KMS-11 (cell line): ENCODE measurements around the gene LRRC1.
"Not testable (repeated sequence)": the region's sequence is repeated elsewhere in the genome, so short reads cannot be mapped to it uniquely, and the experiment has no call there.

Source experiments
- H2AFZ ChIP-seq: fragments of 200-600 bp; sonication (generic); 2 replicates; pipeline ENCODE4 v1.6.1; 2016; ENCODE audit warnings: antibody characterized with exemption, mixed run types, low read depth
- H3K27ac ChIP-seq: fragments of 200-600 bp; sonication (generic); 2 replicates; pipeline ENCODE4 v1.6.1; 2016; ENCODE audit warnings: mild to moderate bottlenecking, mixed run types
- H3K27me3 ChIP-seq: fragments of 200-600 bp; sonication (generic); 2 replicates; pipeline ENCODE4 v1.6.1; 2017; ENCODE audit warnings: mild to moderate bottlenecking, low read depth, mixed run types, moderate library complexity; ENCODE audit not compliant: insufficient read depth
- H3K36me3 ChIP-seq: fragments of 200-600 bp; sonication (generic); 2 replicates; pipeline ENCODE4 v1.6.1; 2017; ENCODE audit warnings: mild to moderate bottlenecking, mixed run types; ENCODE audit not compliant: insufficient read depth
- H3K4me1 ChIP-seq: fragments of 200-600 bp; sonication (generic); 2 replicates; pipeline ENCODE4 v1.6.1; 2016; ENCODE audit warnings: mild to moderate bottlenecking, low read depth, mixed run types; ENCODE audit not compliant: poor library complexity, severe bottlenecking
- H3K4me2 ChIP-seq: fragments of 200-600 bp; sonication (generic); 2 replicates; pipeline ENCODE4 v1.7.0; 2016; ENCODE audit warnings: mild to moderate bottlenecking, mixed run types
- H3K4me3 ChIP-seq: fragments of 200-600 bp; sonication (generic); IDR thresholded peaks from 2 replicates; pipeline ENCODE4 v1.6.1; 2017; ENCODE audit warnings: low read depth, low read length, mixed read lengths; ENCODE audit not compliant: insufficient read depth
- H3K79me2 ChIP-seq: fragments of 200-600 bp; sonication (generic); 2 replicates; pipeline ENCODE4 v1.6.1; 2016; ENCODE audit warnings: low read depth, mixed run types; ENCODE audit not compliant: insufficient read depth
- H3K9ac ChIP-seq: fragments of 200-600 bp; sonication (generic); 2 replicates; pipeline ENCODE4 v1.6.1; 2016; ENCODE audit warnings: mild to moderate bottlenecking, mixed run types
- H4K20me1 ChIP-seq: fragments of 200-600 bp; sonication (generic); 2 replicates; pipeline ENCODE4 v1.6.1; 2016; ENCODE audit warnings: mild to moderate bottlenecking, mixed run types; ENCODE audit not compliant: insufficient read depth
- TF ChIP-seq, protein P1 (sequence below): fragments of 200-600 bp; sonication (generic); conservative IDR thresholded peaks from 2 replicates; pipeline ENCODE4 v1.6.1; 2017; ENCODE audit warnings: low read depth, mild to moderate bottlenecking, antibody characterized with exemption, low read length, moderate library complexity, mixed read lengths

Gene LRRC1

DNA sequence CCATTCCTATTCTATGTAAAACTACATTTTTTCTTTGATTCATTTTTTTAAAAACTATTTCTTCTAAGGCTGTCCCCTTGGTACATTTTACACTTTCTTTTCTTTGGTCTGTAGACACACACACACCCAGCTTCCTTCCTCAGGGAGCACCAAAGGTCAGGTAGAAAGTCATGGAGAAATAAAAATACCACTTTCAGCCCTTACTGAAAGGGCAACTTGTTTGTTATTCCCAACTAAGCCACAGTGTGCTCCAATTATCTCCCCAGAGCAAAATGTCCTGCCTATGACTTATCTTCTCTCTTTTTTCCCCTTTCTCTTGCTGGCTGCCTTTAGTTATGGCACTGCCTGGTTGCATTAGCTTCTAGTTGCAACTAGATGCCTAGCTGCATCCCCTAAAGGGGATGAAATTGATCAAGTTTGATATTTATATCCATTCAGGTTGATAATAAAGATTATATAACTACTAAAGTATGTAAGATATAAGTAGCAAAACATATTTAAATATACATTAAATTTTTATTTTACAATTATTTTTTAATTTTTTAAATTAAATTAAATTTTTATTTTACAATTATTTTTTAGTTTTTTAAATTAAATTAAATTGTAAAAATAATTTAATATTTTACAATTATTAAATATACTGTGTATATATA lies 21.6 kb upstream of the LRRC1 start:
- Histone ChIP-seq H3K27me3 (no peaks in the 10 kb centered on the region), H3K9ac (no peak overlapping the region), H3K27ac (no peak overlapping the region), H3K36me3 (no peaks in the 10 kb centered on the region), H2AFZ (no peak overlapping the region), H3K4me3 (no peak overlapping the region), H3K79me2 (no peaks in the 10 kb centered on the region), H4K20me1 (no peaks in the 10 kb centered on the region), H3K4me1 (no peaks in the 10 kb centered on the region), H3K4me2 (no peak overlapping the region)
- TF ChIP-seq, protein P1, sequence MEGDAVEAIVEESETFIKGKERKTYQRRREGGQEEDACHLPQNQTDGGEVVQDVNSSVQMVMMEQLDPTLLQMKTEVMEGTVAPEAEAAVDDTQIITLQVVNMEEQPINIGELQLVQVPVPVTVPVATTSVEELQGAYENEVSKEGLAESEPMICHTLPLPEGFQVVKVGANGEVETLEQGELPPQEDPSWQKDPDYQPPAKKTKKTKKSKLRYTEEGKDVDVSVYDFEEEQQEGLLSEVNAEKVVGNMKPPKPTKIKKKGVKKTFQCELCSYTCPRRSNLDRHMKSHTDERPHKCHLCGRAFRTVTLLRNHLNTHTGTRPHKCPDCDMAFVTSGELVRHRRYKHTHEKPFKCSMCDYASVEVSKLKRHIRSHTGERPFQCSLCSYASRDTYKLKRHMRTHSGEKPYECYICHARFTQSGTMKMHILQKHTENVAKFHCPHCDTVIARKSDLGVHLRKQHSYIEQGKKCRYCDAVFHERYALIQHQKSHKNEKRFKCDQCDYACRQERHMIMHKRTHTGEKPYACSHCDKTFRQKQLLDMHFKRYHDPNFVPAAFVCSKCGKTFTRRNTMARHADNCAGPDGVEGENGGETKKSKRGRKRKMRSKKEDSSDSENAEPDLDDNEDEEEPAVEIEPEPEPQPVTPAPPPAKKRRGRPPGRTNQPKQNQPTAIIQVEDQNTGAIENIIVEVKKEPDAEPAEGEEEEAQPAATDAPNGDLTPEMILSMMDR: no peak

DNA sequence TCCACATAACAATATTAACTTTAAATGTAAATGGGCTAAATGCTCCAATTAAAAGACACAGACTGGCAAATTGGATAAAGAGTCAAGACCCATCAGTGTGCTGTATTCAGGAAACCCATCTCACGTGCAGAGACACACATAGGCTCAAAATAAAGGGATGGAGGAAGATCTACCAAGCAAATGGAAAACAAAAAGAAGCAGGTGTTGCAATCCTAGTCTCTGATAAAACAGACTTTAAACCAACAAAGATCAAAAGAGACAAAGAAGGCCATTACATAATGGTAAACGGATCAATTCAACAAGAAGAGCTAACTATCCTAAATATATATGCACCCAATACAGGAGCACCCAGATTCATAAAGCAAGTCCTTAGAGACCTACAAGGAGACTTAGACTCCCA lies 18.7 kb upstream of the LRRC1 start:
- H3K4me2 ChIP-seq, H3K79me2 ChIP-seq, H3K9ac ChIP-seq, H2AFZ ChIP-seq, H3K27ac ChIP-seq, H3K36me3 ChIP-seq, H3K4me3 ChIP-seq, H3K27me3 ChIP-seq, H3K4me1 ChIP-seq, H4K20me1 ChIP-seq: not testable (repeated sequence)

DNA sequence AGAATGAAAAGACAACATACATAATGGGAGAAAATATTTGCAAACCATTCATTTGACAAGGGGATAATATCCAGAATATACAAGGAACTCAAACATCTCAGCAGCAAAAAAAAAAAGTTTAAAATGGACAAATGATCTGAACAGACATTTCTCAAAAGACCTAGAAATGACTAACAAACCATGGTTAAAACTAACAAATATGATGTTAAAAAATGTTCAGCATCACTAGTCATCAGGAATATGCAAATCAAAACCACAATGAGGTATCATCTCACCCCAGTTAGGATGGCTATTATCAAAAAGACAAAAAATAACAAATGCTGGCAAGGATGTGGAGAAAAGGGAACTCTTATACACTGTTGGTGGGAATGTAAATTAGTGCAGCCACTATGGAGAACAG lies 9.8 kb upstream of the LRRC1 start:
- not testable (repeated sequence) for H2AFZ ChIP-seq, H3K4me2 ChIP-seq, H3K27me3 ChIP-seq, H3K4me1 ChIP-seq, H4K20me1 ChIP-seq, H3K79me2 ChIP-seq, H3K9ac ChIP-seq, H3K27ac ChIP-seq, H3K36me3 ChIP-seq, H3K4me3 ChIP-seq

DNA sequence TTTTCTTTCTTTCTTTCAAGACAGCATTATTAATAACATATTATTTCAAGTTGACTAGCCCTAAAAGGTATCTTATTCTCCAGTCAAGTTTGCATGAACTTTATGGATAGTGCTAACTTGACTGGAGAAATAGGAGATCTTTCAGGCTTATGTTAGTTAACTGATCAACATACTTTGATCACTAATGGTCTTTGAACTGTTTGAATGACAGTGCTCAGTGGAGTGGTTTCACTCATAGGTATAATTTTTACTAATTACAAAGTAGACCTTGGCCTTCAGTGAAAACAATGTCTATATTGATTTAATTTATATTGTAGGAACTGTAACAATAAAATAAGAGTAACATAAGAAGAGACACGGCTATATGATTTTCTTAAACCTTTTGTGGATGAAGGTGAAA lies 8.0 kb upstream of the LRRC1 start:
- no peaks in the 10 kb centered on the region for H3K4me1 ChIP-seq
- H3K27me3 ChIP-seq: no peaks in the 10 kb centered on the region
- H3K36me3 ChIP-seq: no peaks in the 10 kb centered on the region
- H4K20me1 ChIP-seq: no peaks in the 10 kb centered on the region
- H2AFZ ChIP-seq: no peak overlapping the region
- H3K79me2 ChIP-seq: no peaks in the 10 kb centered on the region
- TF ChIP-seq, protein P1: no peak
- no peak overlapping the region for H3K4me2 ChIP-seq
- no peak overlapping the region for H3K4me3 ChIP-seq
- H3K27ac ChIP-seq: no peak overlapping the region
- no peak overlapping the region for H3K9ac ChIP-seq

DNA sequence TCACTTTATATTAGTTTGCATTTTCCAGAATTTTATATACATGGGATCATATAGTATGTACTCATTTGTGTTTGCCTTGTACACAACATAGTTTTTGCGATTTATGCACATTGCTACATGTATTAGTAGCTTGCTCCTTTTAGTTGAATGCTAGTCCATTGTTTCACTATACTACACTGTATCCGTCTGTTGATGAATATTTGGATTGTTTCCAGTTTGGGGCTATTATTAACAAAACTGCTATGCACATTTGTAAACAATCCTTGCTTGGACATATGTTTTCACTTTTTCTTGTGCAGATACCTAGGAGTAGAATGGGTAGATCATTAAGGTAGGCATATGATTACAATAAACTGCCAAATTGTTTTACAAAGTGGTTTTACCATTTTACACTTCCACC lies 3.9 kb upstream of the LRRC1 start:
- Histone ChIP-seq H3K4me3 (no peak overlapping the region), H3K79me2 (peaks cover 10% of the 10 kb centered on the region), H3K9ac (no peak overlapping the region), H4K20me1 (no peaks in the 10 kb centered on the region), H3K27me3 (no peaks in the 10 kb centered on the region), H3K4me2 (no peak overlapping the region), H3K36me3 (no peaks in the 10 kb centered on the region), H3K27ac (no peak overlapping the region), H3K4me1 (peaks cover 10% of the 10 kb centered on the region), H2AFZ (no peak overlapping the region)
- TF ChIP-seq, protein P1: no peak
